Activated naive CD8-positive, alpha-beta T cell treated with anti-CD3 and anti-CD28 coated beads for 36 hours (primary cell): ENCODE measurements around the gene MSI2. TPM values are rescaled to one million over a fixed set of nuclear protein-coding genes. Genes with fewer than 3 reads are reported as not detected.

Source experiments
- DNase-seq: peaks from one replicate; pipeline ENCODE4 v3.0.0; 2021
- H3K27ac Mint-ChIP-seq: one replicate; pipeline ENCODE4 v1.8.0; 2022; ENCODE audit warnings: mild to moderate bottlenecking, moderate library complexity, mixed read lengths
- H3K27me3 Mint-ChIP-seq: one replicate; pipeline ENCODE4 v1.8.0; 2022; ENCODE audit warnings: mild to moderate bottlenecking, mixed read lengths
- H3K36me3 Mint-ChIP-seq: one replicate; pipeline ENCODE4 v1.8.0; 2021; ENCODE audit warnings: mild to moderate bottlenecking, mixed read lengths
- H3K4me1 Mint-ChIP-seq: one replicate; pipeline ENCODE4 v1.8.0; 2021; ENCODE audit warnings: mixed read lengths
- H3K4me3 Mint-ChIP-seq: one replicate; pipeline ENCODE4 v1.8.0; 2022; ENCODE audit warnings: mild to moderate bottlenecking, moderate library complexity, mixed read lengths
- H3K9me3 Mint-ChIP-seq: one replicate; pipeline ENCODE4 v1.8.0; 2022; ENCODE audit warnings: mixed read lengths
- total RNA-seq, 2 experiments: library from RNA; stranded (reverse); gene quantifications; one replicate each; pipeline ENCODE4 v1.2.3, GENCODE V29; 2021

Gene MSI2
- total RNA-seq, 2 experiments from 2014 or later: 48.0 to 49.4 TPM

DNA sequence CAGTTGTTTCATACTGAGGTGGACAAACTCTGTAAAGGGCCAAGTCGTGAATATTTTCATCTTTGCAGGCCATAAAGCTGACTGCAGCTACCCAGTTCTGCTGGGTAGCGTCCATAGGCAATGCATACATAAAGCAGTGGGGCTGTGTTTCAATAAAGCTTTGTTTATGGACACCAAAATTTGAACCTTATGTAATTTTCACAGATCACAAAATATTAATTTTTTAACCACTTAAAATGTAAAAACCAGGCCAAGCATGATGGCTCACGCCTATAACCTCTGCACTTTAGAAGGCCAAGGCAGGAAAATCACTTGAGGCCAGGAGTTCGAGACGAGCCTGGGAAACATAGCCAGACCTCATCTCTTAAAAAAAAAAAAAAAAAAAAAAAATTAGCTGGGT lies 340.8 kb downstream of the MSI2 start:
- no peak overlapping the region for H3K4me3 Mint-ChIP-seq
- peaks cover 3% of the 10 kb centered on the region for H3K9me3 Mint-ChIP-seq
- no peak overlapping the region for H3K27ac Mint-ChIP-seq
- peaks cover 40% of the 10 kb centered on the region for H3K36me3 Mint-ChIP-seq
- DNase-seq: no peak
- peaks cover 48% of the 10 kb centered on the region for H3K4me1 Mint-ChIP-seq
- H3K27me3 Mint-ChIP-seq: no peaks in the 10 kb centered on the region

DNA sequence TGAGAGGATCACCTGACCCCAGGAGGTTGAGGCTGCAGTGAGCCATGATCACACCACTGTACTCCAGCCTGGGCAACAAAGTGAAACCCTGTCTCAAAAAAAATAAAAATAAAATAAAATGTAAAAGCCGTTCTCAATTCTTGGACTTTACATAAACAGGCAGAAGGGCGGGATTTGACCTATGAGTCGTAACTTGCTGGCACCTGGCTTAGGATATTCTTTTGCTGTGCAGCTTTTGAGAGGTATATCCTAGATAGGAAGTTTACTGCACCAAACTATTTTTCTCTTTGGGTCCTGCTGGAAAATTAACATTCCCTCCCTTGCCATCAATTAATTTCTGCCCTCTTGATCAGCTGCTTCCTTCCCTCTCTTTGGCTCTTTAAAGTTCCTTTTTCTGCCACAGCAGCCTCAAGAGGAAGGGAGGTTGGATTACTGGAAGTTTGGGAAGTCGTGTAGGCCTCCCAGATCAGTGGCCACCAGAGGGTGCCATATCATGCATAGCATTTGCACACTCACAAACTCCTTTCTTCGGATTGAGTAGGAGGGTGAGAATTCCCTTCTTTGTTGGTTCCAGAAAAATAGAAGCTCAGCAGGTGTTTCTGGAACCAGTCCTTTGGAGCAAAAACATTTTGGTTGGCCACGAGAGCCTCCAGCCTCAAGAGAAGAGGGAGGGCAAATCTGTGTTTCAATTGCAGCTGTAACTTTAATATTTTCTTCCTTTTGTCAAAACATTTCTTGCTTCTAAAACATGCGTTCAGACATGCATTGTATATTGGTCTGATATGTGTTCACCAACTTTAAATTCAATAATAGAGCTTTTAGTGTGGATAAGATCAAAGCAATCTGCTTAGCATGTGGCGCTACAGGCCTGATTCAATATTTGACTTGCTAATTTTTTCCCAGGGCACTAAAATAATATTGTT lies 341.5 kb downstream of the MSI2 start:
- DNase-seq: no peak
- peaks cover 55% of the 10 kb centered on the region for H3K4me1 Mint-ChIP-seq
- H3K36me3 Mint-ChIP-seq: peaks cover 40% of the 10 kb centered on the region
- peak overlapping the region; percentile 97 for H3K27ac Mint-ChIP-seq
- no peaks in the 10 kb centered on the region for H3K27me3 Mint-ChIP-seq
- H3K4me3 Mint-ChIP-seq: no peak overlapping the region
- peaks cover 3% of the 10 kb centered on the region for H3K9me3 Mint-ChIP-seq

DNA sequence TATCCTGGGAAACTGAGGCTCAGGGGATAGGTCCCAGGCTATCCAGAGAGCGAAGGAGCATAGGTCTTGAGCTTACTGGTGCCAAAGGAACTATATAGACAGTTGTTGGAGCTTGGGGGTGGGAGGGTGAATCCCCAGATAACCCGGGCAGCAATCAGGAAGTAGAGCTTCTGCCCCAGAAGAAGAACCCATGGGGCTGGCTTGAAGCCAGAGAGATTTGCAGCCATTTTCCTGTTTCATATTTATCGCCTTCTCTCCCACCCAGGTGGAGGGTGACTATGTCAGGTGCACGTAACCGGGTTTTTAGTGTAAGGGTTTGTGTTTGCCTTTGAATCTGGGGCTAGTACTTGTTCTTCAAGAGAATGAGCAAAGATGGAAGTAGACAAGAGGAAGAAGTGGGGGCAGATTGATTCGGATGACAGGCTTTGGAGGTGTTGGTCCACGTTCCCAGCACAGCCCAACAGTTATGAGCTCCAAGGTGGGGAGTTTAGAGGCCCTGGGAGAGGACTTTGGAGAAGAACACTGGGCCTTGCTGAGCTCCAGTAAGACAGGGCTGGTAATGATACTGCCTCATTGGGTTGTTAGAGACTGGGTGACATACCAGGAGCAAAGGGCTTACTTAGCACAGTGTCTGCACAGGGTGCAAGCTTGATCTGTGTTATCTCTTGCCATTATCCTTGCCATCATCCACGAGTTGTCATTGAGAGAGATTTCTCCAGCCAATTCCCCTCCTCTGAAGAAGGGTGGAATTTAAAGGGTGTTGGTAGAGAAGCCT lies 343.1 kb downstream of the MSI2 start:
- Mint-ChIP-seq H3K4me1 (peaks cover 72% of the 10 kb centered on the region), H3K36me3 (peaks cover 33% of the 10 kb centered on the region)
- DNase-seq: peak; percentile 28

DNA sequence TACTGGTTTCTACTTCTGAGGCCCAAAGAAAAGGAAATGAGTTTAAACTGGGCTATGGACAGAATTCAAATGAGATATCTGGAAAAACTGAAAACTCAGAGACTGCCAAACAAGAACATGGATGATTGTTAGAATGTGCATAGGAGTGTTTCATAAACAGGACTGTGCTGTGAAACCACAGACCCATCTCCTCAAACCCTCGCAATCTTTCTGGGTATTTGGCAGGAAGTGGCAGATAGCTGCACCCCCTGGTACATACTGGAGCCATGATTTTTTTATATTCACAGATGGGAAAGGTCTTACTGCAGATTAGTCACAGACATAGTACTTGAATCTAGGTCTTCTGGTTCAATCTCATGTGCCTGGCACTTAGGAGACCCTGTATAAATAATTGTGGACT lies 343.8 kb downstream of the MSI2 start:
- Mint-ChIP-seq H3K36me3 (peaks cover 28% of the 10 kb centered on the region), H3K27ac (peak overlapping the region; percentile 97), H3K27me3 (no peaks in the 10 kb centered on the region), H3K4me1 (peaks cover 78% of the 10 kb centered on the region), H3K9me3 (no peaks in the 10 kb centered on the region), H3K4me3 (peak overlapping the region; percentile 9)
- peak; percentile 51 for DNase-seq

More for the DNA sequence above, 343.1 kb downstream of the MSI2 start:
- Mint-ChIP-seq H3K9me3 (peaks cover 1% of the 10 kb centered on the region), H3K27me3 (no peaks in the 10 kb centered on the region), H3K4me3 (peak overlapping the region; percentile 50), H3K27ac (peak overlapping the region; percentile 97)

DNA sequence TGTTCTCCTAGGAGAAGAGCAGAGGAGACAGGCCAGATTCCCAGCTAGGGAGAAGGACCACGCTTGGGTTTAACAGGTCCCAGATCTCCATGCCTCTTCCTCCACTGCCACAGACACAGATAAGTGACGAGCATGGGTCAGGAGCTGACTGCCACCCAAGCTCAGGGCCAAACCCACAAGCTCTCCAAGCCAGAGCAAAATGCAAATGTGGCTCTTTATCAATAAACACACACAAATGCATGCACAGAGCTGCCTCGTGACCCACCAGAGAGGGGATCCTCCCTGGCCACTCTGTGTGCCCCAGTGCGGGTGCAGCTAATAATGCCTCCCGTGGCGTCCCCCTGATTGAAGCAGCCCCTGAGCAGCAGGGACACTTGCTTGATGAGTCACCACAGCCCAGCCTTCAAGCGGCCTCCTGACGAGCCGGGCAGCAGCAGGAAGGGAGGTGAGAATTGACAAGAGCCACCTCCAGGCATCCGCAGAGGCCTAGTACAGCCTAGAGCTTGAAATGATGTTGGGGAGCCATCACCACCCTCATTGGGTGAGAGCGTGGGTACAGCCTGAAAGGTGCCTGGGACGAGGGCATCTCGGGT lies 344.9 kb downstream of the MSI2 start:
- peaks cover 22% of the 10 kb centered on the region for H3K36me3 Mint-ChIP-seq
- peaks cover 90% of the 10 kb centered on the region for H3K4me1 Mint-ChIP-seq
- H3K4me3 Mint-ChIP-seq: no peak overlapping the region
- H3K27ac Mint-ChIP-seq: peak overlapping the region; percentile 97
- no peaks in the 10 kb centered on the region for H3K9me3 Mint-ChIP-seq
- no peaks in the 10 kb centered on the region for H3K27me3 Mint-ChIP-seq
- DNase-seq: peak; percentile 54

DNA sequence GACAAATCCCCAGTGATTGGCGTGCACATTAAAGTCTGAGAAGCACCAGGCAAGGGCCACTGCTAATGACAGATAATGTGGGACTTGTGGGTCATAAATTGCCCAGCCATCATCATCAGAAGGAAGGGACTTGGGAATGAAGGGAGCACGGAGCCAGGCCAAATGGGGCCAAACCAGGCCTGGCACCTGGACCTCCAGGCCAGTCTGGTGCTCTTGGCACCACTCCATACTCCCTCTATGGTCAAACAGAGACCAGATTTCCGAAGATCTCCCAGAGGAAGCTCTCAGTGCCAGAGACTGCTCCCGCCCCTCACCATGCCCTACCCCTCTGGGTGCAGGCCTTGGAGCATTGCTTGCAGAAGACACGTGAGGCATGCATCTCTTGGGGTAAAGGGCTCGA lies 346.6 kb downstream of the MSI2 start:
- H3K4me3 Mint-ChIP-seq: no peak overlapping the region
- H3K9me3 Mint-ChIP-seq: no peaks in the 10 kb centered on the region
- DNase-seq: no peak
- H3K4me1 Mint-ChIP-seq: peaks cover 95% of the 10 kb centered on the region
- peaks cover 17% of the 10 kb centered on the region for H3K36me3 Mint-ChIP-seq
- H3K27me3 Mint-ChIP-seq: no peaks in the 10 kb centered on the region
- H3K27ac Mint-ChIP-seq: peak overlapping the region; percentile 61

DNA sequence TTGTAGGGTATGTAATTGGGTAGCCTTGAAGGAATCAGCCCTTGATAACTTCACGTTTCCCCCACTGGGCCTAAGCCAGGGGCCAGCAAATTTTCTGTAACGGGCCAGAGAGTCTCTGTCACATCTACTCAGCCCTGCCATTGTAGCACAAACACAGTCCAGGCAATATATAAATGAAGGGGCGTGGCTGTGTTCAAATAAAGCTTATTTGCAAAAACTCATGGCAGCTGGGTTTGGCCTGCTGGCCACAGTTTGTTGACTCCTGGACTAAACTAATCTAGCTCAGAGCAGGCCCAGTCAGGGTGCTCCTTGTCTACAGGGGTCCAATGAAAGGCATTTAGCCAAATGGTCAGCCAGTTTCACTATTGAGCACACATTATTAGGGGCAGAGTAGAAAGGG lies 347.2 kb downstream of the MSI2 start:
- Mint-ChIP-seq H3K36me3 (peaks cover 17% of the 10 kb centered on the region), H3K4me1 (peaks cover 93% of the 10 kb centered on the region), H3K9me3 (no peaks in the 10 kb centered on the region), H3K4me3 (no peak overlapping the region), H3K27me3 (no peaks in the 10 kb centered on the region), H3K27ac (peak overlapping the region; percentile 93)
- DNase-seq: no peak

DNA sequence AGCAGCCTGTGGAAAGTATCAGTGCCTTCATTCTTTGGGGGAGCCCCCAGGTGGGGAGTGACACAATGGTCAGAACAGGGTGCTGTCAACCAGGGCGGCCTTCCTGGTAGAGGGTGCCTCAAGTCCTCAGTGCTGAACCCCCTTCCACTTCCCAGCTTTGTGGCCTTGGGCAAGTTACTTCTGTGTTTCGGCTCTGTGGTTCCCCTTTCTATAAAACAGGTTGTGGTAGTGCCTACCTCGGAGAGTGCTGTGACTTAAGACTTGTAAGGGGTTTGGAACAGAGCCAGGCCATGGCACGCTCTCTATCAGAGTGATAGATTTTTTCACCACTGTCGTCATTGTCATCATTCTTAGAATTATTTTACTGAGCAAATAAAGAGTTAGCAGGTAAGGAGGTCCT lies 347.7 kb downstream of the MSI2 start:
- H3K36me3 Mint-ChIP-seq: peaks cover 17% of the 10 kb centered on the region
- H3K27me3 Mint-ChIP-seq: no peaks in the 10 kb centered on the region
- H3K9me3 Mint-ChIP-seq: no peaks in the 10 kb centered on the region
- H3K4me1 Mint-ChIP-seq: peaks cover 93% of the 10 kb centered on the region
- peak; percentile 71 for DNase-seq
- peak overlapping the region; percentile 47 for H3K4me3 Mint-ChIP-seq
- peak overlapping the region; percentile 93 for H3K27ac Mint-ChIP-seq

DNA sequence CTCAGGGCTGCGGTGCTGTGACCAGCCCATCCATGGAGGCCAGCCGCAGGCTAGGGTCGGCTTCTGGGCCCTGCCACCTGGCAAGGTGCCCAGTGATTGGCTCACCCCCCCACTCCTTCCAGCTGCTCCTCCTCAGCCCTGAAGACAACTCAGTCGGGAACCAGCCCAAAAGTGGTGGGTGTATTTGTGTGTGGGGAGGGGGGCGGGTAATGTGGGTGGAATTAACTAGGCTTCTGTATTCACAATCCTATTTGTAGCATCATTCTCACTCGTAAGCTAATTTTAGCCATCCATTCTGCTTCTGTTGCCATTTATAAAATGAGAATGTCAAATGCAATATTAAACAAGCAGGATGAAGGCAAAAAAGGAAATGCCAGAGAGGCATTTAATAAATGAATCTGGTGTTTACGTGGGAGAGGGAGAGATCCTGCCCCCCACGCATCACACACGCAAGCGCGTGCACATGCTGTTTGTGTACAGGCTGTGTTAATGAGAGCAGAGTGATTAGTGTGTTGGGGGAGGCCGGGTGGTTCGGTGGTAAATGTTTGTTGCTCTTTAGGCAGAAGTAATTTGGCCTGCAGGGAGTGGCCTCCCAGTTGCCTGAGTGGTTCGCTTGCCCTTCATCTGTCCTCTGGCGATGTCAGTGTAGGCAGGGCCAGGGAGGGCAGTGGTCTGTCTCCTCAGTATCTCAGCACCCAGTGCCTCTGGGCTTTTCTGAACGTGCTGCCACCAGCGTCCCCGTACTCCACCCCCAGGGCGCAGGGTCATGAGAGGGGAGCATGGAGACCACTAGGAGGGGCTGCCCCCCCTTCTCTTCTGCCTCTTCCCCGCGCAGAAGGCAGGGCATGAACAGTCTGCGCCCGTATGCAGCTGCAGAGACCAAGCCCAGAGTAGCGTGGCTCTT lies 348.7 kb downstream of the MSI2 start:
- H3K36me3 Mint-ChIP-seq: peaks cover 17% of the 10 kb centered on the region

DNA sequence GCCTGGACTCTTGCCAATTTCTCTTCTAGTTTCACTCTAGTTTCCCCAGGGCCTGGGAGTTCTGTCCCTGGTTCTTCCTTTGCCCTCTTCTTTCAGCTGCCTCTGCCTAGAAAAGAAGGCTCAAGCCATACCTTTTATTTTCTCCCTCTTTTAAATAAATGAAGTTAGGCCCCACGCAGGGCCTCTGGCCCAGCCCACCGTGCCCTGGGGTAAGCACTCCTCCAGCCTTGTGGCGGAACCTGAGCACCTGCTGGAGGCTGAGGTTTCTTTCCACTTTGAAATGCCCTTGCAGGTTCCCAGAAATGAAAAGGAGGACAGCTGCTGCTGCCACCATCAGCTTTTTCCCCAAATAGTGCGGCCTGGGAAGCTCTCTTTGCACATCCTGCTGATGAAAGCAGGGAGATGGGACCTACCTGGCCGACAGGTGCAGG lies 349.4 kb downstream of the MSI2 start:
- no peaks in the 10 kb centered on the region for H3K27me3 Mint-ChIP-seq

More for the DNA sequence above, 348.7 kb downstream of the MSI2 start:
- peak; percentile 63 for DNase-seq
- H3K27me3 Mint-ChIP-seq: no peaks in the 10 kb centered on the region
- H3K27ac Mint-ChIP-seq: peak overlapping the region; percentile 93
- H3K9me3 Mint-ChIP-seq: no peaks in the 10 kb centered on the region
- H3K4me1 Mint-ChIP-seq: peaks cover 86% of the 10 kb centered on the region
- peak overlapping the region; percentile 61 for H3K4me3 Mint-ChIP-seq

DNA sequence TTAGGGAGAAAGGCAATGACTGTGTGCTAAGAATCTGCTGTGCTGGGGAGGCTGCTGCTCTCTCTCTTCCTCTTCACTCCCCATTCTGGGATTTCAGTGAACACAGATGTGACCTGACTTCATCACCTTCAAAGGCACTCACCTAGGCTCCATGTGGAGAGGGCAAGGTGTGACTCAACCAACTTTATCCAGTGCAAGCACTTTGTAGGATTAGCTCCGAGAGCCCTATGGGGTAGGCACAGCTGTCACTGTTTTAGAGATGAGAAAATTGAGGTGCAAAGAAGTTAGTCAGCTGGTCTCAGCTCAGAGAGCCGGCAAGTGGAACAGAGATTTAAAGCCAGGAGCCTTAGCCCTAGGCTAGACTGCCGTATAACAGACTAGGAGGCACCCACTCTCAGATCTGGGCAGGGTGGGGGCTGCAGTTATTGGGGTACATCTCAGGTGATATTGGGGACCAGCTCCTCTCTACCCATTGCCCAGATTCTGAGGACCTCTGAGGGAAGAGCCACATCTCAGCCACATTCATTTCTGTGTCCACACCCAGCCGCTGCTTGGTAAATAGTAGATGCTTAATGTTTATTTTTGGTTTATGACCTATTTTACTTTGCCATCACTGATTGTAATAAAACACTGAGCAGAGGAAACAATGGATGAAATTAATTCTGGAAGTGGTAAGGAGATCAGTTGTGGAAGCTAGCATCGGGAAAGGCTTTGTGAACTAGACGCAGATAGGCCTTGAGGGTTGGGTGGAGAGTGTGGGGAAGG lies 350.0 kb downstream of the MSI2 start:
- no peak overlapping the region for H3K4me3 Mint-ChIP-seq
- peaks cover 75% of the 10 kb centered on the region for H3K4me1 Mint-ChIP-seq
- H3K36me3 Mint-ChIP-seq: peaks cover 5% of the 10 kb centered on the region
- H3K27ac Mint-ChIP-seq: peak overlapping the region; percentile 93
- DNase-seq: no peak
- H3K9me3 Mint-ChIP-seq: no peaks in the 10 kb centered on the region
- no peaks in the 10 kb centered on the region for H3K27me3 Mint-ChIP-seq

More for the DNA sequence above, 349.4 kb downstream of the MSI2 start:
- no peaks in the 10 kb centered on the region for H3K9me3 Mint-ChIP-seq
- H3K4me3 Mint-ChIP-seq: peak overlapping the region; percentile 61
- no peak for DNase-seq
- H3K36me3 Mint-ChIP-seq: peaks cover 11% of the 10 kb centered on the region
- peaks cover 81% of the 10 kb centered on the region for H3K4me1 Mint-ChIP-seq
- peak overlapping the region; percentile 93 for H3K27ac Mint-ChIP-seq

DNA sequence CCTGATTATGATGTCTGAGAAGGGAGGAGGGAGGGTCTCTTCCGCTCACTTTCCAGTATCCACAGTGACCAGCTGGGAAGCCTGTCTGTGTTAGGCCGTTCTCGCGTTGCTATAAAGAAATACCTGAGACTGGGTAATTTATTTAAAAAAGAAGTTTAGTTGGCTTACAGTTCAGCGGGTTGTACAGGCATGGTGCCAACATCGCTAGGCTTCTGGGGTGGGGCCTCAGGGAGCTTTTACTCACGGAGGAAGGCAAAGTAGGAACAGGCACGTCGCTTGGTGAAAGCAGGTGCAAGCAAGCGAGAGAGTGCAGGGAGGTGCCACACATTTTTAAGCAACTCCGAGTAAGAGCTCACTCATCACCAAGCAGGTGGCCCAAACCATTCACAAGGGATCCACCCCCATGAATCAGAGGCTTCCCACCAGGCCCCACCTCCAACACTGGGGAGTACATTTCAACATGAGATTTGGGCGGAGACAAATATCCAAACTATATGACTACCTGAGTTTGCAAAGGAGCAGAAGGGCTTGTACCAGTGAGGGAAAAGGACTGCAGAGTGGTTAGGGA lies 351.3 kb downstream of the MSI2 start:
- no peak overlapping the region for H3K4me3 Mint-ChIP-seq
- H3K27ac Mint-ChIP-seq: no peak overlapping the region
- H3K27me3 Mint-ChIP-seq: no peaks in the 10 kb centered on the region
- peaks cover 1% of the 10 kb centered on the region for H3K36me3 Mint-ChIP-seq
- no peak for DNase-seq
- no peaks in the 10 kb centered on the region for H3K9me3 Mint-ChIP-seq
- H3K4me1 Mint-ChIP-seq: peaks cover 67% of the 10 kb centered on the region

DNA sequence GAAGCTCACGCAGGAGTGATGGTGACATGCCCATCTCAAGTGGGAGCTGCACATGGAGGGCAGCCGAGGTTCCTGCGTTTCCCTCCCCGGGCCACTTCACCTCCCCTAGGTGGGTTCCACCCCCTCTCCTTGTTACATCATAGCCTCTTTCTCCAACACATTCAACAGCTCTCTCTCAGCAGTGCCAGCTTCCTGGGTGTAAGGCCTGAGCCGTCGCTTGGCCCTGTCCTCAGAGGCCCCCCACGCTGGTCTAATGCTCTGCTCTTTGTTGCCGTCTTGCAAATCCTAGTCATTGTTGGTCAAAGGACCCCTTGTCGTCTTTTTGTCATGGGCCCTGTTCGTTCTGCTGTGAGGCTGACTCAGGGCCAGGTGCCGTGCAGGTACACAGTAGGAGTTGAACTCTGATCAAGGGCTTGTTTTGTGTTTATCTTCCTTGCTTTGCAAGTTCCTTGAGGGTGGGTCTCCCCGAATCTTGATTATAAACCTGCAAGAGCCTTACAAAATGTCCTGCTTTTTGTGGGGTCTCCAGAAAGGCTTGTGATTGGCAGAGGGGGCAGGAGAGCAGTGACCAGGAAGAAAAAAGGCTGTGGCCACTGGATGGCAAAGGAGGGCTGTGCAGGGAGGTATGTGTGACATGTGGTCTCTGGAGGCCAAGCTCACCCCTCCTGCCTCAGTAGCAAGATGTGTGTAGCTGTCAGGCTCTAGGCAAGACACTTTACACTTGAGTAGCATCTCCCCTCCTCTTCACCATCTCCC lies 352.2 kb downstream of the MSI2 start:
- peaks cover 66% of the 10 kb centered on the region for H3K4me1 Mint-ChIP-seq
- H3K27me3 Mint-ChIP-seq: no peaks in the 10 kb centered on the region
- peaks cover 1% of the 10 kb centered on the region for H3K36me3 Mint-ChIP-seq
- DNase-seq: no peak
- H3K4me3 Mint-ChIP-seq: no peak overlapping the region
- no peaks in the 10 kb centered on the region for H3K9me3 Mint-ChIP-seq
- H3K27ac Mint-ChIP-seq: peak overlapping the region; percentile 38
